PC-9 (cell line): ENCODE results near the gene DGCR2. TPM values are rescaled to one million over a fixed set of nuclear protein-coding genes. Genes with fewer than 3 reads are reported as not detected.

Experiments used
- BruUV-seq: library from RNA; stranded (reverse); fragments of 400-500 nt; replicated peaks from 2 replicates; lab custom pipeline; 2021; lab: Mats Ljungman, UMichigan
- CTCF ChIA-PET: fragments of 300-600 bp; sonication (Branson Sonifier 250); formaldehyde crosslinking; loops from one replicate; lab custom pipeline; 2022; ENCODE audit warnings: antibody characterized with exemption; lab: Charles Lee
- POLR2A ChIA-PET: fragments of 300-600 bp; sonication (Branson Sonifier 250); formaldehyde crosslinking; loops from one replicate; lab custom pipeline; 2022; ENCODE audit warnings: antibody characterized with exemption; ENCODE audit not compliant: unreplicated experiment; lab: Charles Lee
- DNase-seq, 2 experiments: peaks; one replicate each; pipeline versions ENCODE4 v3.0.0 to v3.0.0-alpha.2; 2015 to 2022; ENCODE audit warnings: mixed read lengths in 1 of 2
- H2AFZ ChIP-seq: fragments of 200-600 bp; sonication (generic); 2 replicates; pipeline ENCODE4 v1.8.1; 2017; ENCODE audit warnings: antibody characterized with exemption
- H3F3A ChIP-seq: fragments of 200-600 bp; sonication (generic); 2 replicates; pipeline ENCODE4 v1.8.1; 2017; ENCODE audit warnings: antibody characterized with exemption, mild to moderate bottlenecking, low read depth; ENCODE audit not compliant: insufficient read depth
- H3K27ac ChIP-seq: fragments of 200-600 bp; sonication (generic); 2 replicates; pipeline ENCODE4 v1.6.1; 2016; ENCODE audit warnings: mixed run types
- H3K27me3 ChIP-seq: fragments of 200-600 bp; sonication (generic); 2 replicates; pipeline ENCODE4 v1.6.1; 2016; ENCODE audit warnings: low read depth, mixed run types; ENCODE audit not compliant: insufficient read depth
- H3K36me3 ChIP-seq: fragments of 200-600 bp; sonication (generic); 2 replicates; pipeline ENCODE4 v1.6.1; 2016; ENCODE audit warnings: low read depth, mixed run types
- H3K4me1 ChIP-seq: fragments of 200-600 bp; sonication (generic); replicated peaks from 2 replicates; pipeline ENCODE4 v1.6.1; 2016; ENCODE audit warnings: mixed run types; ENCODE audit not compliant: insufficient read depth
- H3K4me2 ChIP-seq: fragments of 200-600 bp; sonication (generic); 2 replicates; pipeline ENCODE4 v1.6.1; 2017; ENCODE audit warnings: mixed run types
- H3K4me3 ChIP-seq: fragments of 200-600 bp; sonication (generic); 2 replicates; pipeline ENCODE4 v1.6.1; 2016; ENCODE audit warnings: mixed run types
- H3K79me2 ChIP-seq: fragments of 200-600 bp; sonication (generic); 2 replicates; pipeline ENCODE4 v1.6.1; 2017; ENCODE audit warnings: low read depth, mixed run types
- H3K9me2 ChIP-seq: fragments of 200-600 bp; sonication (generic); 2 replicates; pipeline ENCODE4 v1.8.1; 2017; ENCODE audit warnings: mild to moderate bottlenecking; ENCODE audit not compliant: insufficient read depth
- H3K9me3 ChIP-seq: fragments of 200-600 bp; sonication (generic); 2 replicates; pipeline ENCODE4 v1.8.1; 2016; ENCODE audit warnings: low read depth; ENCODE audit not compliant: insufficient read depth
- H4K20me1 ChIP-seq: fragments of 200-600 bp; sonication (generic); 2 replicates; pipeline ENCODE4 v1.8.1; 2017; ENCODE audit not compliant: insufficient read depth
- CTCF ChIP-seq: fragments of 200-600 bp; sonication (generic); conservative IDR thresholded peaks from 2 replicates; pipeline ENCODE4 v1.6.1; 2017; ENCODE audit warnings: mixed run types, antibody characterized with exemption, mild to moderate bottlenecking, moderate library complexity
- EZH2 ChIP-seq: fragments of 200-600 bp; sonication (generic); IDR thresholded peaks from 2 replicates; pipeline ENCODE4 v1.8.0; 2017; ENCODE audit warnings: antibody characterized with exemption, low read depth
- intact Hi-C: fragments of 100-400 bp; cut with micrococcal nuclease; formaldehyde crosslinking; loops from one replicate; pipeline ENCODE4 v1.10.0; 2022; ENCODE audit not compliant: unreplicated experiment
- total RNA-seq: library from RNA; stranded (reverse); gene quantifications from 2 replicates; pipeline ENCODE4 v1.2.3, GENCODE V29; 2021

Gene DGCR2
- total RNA-seq, 1 experiment from 2014 or later: 37.6 TPM

GRCh38 chr22:19038164-19038546 lies 84.1 kb downstream of the DGCR2 start:
- no peak overlapping the region for H2AFZ ChIP-seq
- ChIA-PET CTCF (no interaction called here), POLR2A (no interaction called here)
- intact Hi-C loops: no loop called here
- H3K36me3 ChIP-seq: no peaks in the 10 kb centered on the region
- no peak for DNase-seq
- H3K9me2 ChIP-seq: no peaks in the 10 kb centered on the region
- no peaks in the 10 kb centered on the region for H3F3A ChIP-seq
- H3K9me3 ChIP-seq: no peaks in the 10 kb centered on the region
- H4K20me1 ChIP-seq: no peaks in the 10 kb centered on the region
- no peaks in the 10 kb centered on the region for H3K4me1 ChIP-seq
- no peak overlapping the region for H3K27ac ChIP-seq
- no peak overlapping the region for H3K4me2 ChIP-seq
- H3K4me3 ChIP-seq: no peak overlapping the region
- H3K79me2 ChIP-seq: no peaks in the 10 kb centered on the region
- BruUV-seq: no TSS peak
- no peaks in the 10 kb centered on the region for H3K27me3 ChIP-seq
- TF ChIP-seq CTCF (no peak), EZH2 (no peak)

DNA sequence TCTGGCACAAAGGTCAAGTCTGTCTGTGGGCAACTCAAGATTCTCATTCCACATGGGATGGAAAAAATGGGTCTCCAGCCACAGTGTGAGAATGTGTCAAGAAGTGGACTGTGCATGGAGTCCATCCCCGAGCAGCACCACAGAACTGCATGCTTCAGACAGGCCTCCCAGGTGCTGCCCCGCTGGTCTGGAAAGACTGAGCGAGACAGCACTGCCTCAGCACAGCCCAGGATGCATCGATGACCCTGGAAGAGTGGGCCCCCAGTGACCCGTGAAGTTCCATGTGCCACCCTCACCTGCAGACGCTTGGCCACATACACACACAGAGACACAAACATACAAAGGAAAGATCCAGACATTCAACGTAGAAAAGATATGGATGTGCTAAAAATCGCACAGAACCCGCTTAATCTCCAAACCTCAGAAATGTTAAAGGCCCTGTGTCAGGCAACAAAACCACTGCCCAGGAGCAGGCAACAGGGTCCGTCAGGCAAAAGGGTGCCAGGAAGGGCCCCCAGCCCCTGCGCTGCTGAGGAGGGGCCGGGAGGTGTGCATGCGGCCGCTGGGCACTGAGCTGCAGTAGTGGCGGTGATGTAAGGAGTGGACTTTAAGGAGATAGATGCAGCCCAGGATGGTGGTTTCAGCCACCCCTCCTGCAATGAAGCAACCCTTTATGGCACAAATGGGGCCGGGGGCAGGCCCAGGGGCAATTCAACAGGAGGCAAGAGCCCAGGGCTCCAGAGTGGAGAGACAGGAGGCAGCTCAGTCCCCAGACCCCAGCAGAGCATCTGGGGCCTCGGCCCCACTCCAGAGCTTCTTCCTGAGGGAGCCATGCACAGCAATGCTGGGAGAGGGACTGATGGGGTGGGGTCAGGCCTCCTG lies 84.7 kb downstream of the DGCR2 start:
- CTCF ChIA-PET: no interaction called here
- Histone ChIP-seq H3K4me1 (no peaks in the 10 kb centered on the region), H3K27ac (no peak overlapping the region), H3K9me3 (no peaks in the 10 kb centered on the region), H3K9me2 (no peaks in the 10 kb centered on the region), H3K79me2 (no peaks in the 10 kb centered on the region), H2AFZ (no peak overlapping the region), H4K20me1 (no peaks in the 10 kb centered on the region), H3K4me2 (no peak overlapping the region), H3F3A (no peaks in the 10 kb centered on the region), H3K4me3 (no peak overlapping the region), H3K27me3 (no peaks in the 10 kb centered on the region), H3K36me3 (no peaks in the 10 kb centered on the region)
- DNase-seq: no peak
- intact Hi-C loops: no loop called here
- POLR2A ChIA-PET: no interaction called here
- TF ChIP-seq EZH2 (no peak), CTCF (no peak)
- BruUV-seq: no TSS peak

- CTCF ChIA-PET: no interaction called here
- DNase-seq: no peak
- Histone ChIP-seq H3K4me2 (no peak overlapping the region), H4K20me1 (no peaks in the 10 kb centered on the region), H3K4me3 (no peak overlapping the region), H3K36me3 (no peaks in the 10 kb centered on the region), H3F3A (no peaks in the 10 kb centered on the region), H3K27ac (no peak overlapping the region), H3K79me2 (no peaks in the 10 kb centered on the region), H3K9me2 (no peaks in the 10 kb centered on the region), H3K4me1 (no peaks in the 10 kb centered on the region), H3K27me3 (no peaks in the 10 kb centered on the region), H3K9me3 (no peaks in the 10 kb centered on the region), H2AFZ (no peak overlapping the region)
- no TSS peak for BruUV-seq
- POLR2A ChIA-PET: no interaction called here
- no peak for TF ChIP-seq CTCF
- TF ChIP-seq EZH2: no peak
- intact Hi-C loops: no loop called here
Observed at GRCh38 chr22:19036523-19037273, 85.5 kb downstream of the DGCR2 start.
